HepG2 (cell line): ENCODE data around the gene UCHL3. TPM values are rescaled to one million over a fixed set of nuclear protein-coding genes. Genes with fewer than 3 reads are reported as not detected.

ENCODE experiments used
- ATAC-seq: fragments of 200-7000 bp; cut with Tn5 transposase; 3 replicates; pipeline ENCODE4 v1.9.1; 2020; ENCODE audit warnings: mild to moderate bottlenecking, moderate library complexity
- BruUV-seq: library from RNA; stranded (reverse); fragments of 400-500 nt; replicated peaks from 2 replicates; lab custom pipeline; 2021; lab: Mats Ljungman, UMichigan
- CTCF ChIA-PET: fragments of 300-600 bp; formaldehyde crosslinking; extraction: SDS; loops from one replicate; lab custom pipeline; 2021; ENCODE audit warnings: low total read pairs, inconsistent platforms, low intra/inter-chr PET ratio; lab: Yijun Ruan, JAX
- POLR2A ChIA-PET: fragments of 350-600 bp; sonication (Branson Sonifier 250); formaldehyde crosslinking; loops from one replicate; lab custom pipeline; 2020; ENCODE audit warnings: antibody characterized with exemption, inconsistent platforms; lab: Yijun Ruan, JAX
- DNase-seq: peaks from one replicate; pipeline ENCODE4 v3.0.0-alpha.2; 2015; ENCODE audit warnings: low spot score
- FAIRE-seq: peaks from 3 replicates; lab custom pipeline; 2011; peaks lifted over from hg19 to GRCh38; lab: Jason Lieb, UNC
- H2AFZ ChIP-seq: one replicate; pipeline ENCODE4 v1.6.1; 2011; ENCODE audit warnings: low read length, inconsistent platforms
- H3K27ac ChIP-seq: fragments of 300-600 bp; 3 replicates; pipeline ENCODE4 v1.8.0; 2011; ENCODE audit warnings: mixed run types, mild to moderate bottlenecking, mixed read lengths, low read length, inconsistent platforms; ENCODE audit not compliant: insufficient read depth; ENCODE audit errors: extremely low read length
- H3K27me3 ChIP-seq, 2 experiments: fragments of 200-600 bp in 1 of 2; 2 replicates in 1 of 2; 3 replicates in 1 of 2; pipeline versions ENCODE4 v1.6.0 to v1.8.0; 2011; ENCODE audit warnings: low read length in 2 of 2, mild to moderate bottlenecking in 2 of 2, moderate library complexity in 2 of 2, inconsistent platforms in 1 of 2; ENCODE audit not compliant: insufficient read depth in 2 of 2, control insufficient read depth in 1 of 2
- H3K36me3 ChIP-seq, 2 experiments: fragments of 200-600 bp in 1 of 2; replicated peaks in 1 of 2; 2 replicates in 1 of 2; 3 replicates in 1 of 2; pipeline versions ENCODE4 v1.5.1 to v1.8.0; 2011; ENCODE audit warnings: low read length in 2 of 2, inconsistent platforms in 1 of 2; ENCODE audit not compliant: insufficient read depth in 2 of 2, control insufficient read depth in 1 of 2
- H3K4me1 ChIP-seq: 2 replicates; pipeline ENCODE4 v1.5.1; 2012; ENCODE audit warnings: low read length, inconsistent platforms; ENCODE audit not compliant: insufficient read depth
- H3K4me2 ChIP-seq: 2 replicates; pipeline ENCODE4 v1.6.0; 2011; ENCODE audit warnings: low read depth, low read length, inconsistent platforms
- H3K4me3 ChIP-seq, 3 experiments: fragments of 200-600 bp in 1 of 3; sonication (generic), shearing (Covaris generic) in 1 of 3; replicated peaks in 1 of 3; 2 replicates each; pipeline ENCODE4 v1.5.1; 2011 to 2016; ENCODE audit warnings: low read length in 3 of 3, inconsistent platforms in 2 of 3, low read depth in 2 of 3, mild to moderate bottlenecking in 2 of 3, control low read depth in 1 of 3, mixed read lengths in 1 of 3; ENCODE audit not compliant: insufficient read depth in 1 of 3
- H3K79me2 ChIP-seq: one replicate; pipeline ENCODE4 v1.6.1; 2011; ENCODE audit warnings: low read length, inconsistent platforms; ENCODE audit not compliant: insufficient read depth
- H3K9ac ChIP-seq: 2 replicates; pipeline ENCODE4 v1.6.0; 2011; ENCODE audit warnings: mild to moderate bottlenecking, low read depth, low read length, inconsistent platforms; ENCODE audit not compliant: insufficient read depth
- H3K9me3 ChIP-seq: 2 replicates; pipeline ENCODE4 v1.5.1; 2012; ENCODE audit warnings: mild to moderate bottlenecking, low read length
- H4K20me1 ChIP-seq: 2 replicates; pipeline ENCODE4 v1.6.0; 2011; ENCODE audit warnings: inconsistent platforms, mild to moderate bottlenecking, low read length, moderate library complexity; ENCODE audit not compliant: insufficient read depth
- ATF1 ChIP-seq: IDR thresholded peaks from 2 replicates; pipeline ENCODE4 v1.6.1; 2016; ENCODE audit warnings: mild to moderate bottlenecking, control low read depth
- IRX3 ChIP-seq: sonication (generic); formaldehyde crosslinking; IDR thresholded peaks from 2 replicates; pipeline ENCODE4 v1.8.1; 2023; ENCODE audit warnings: mild to moderate bottlenecking, low read depth, missing genetic modification reagents, borderline replicate concordance
- KAT7 ChIP-seq: IDR thresholded peaks from 2 replicates; pipeline ENCODE4 v1.6.1; 2018; ENCODE audit warnings: borderline replicate concordance, missing compliant biosample characterization
- MAFF ChIP-seq: IDR thresholded peaks from 2 replicates; pipeline ENCODE4 v1.6.1; 2011; ENCODE audit warnings: low read depth, low read length, improper control_type of control experiment
- MBNL3 ChIP-seq: fragments of 250-450 bp; sonication (Bioruptor Pico); conservative IDR thresholded peaks from 2 replicates; pipeline ENCODE4 v1.8.0; 2022; ENCODE audit warnings: mild to moderate bottlenecking, inconsistent platforms
- PHF21A ChIP-seq: sonication (generic); formaldehyde crosslinking; IDR thresholded peaks from 2 replicates; pipeline ENCODE4 v1.5.0; 2020; ENCODE audit warnings: mild to moderate bottlenecking, missing genetic modification reagents
- PITX1 ChIP-seq: sonication (generic); formaldehyde crosslinking; IDR thresholded peaks from 2 replicates; pipeline ENCODE4 v1.5.1; 2020; ENCODE audit warnings: mild to moderate bottlenecking, missing genetic modification reagents
- SYNCRIP ChIP-seq: fragments of 200-400 bp; formaldehyde crosslinking; IDR thresholded peaks from 2 replicates; pipeline ENCODE4 v1.6.1; 2018; ENCODE audit warnings: mild to moderate bottlenecking, low read depth, low read length; ENCODE audit not compliant: insufficient read depth
- TBP ChIP-seq: sonication (generic); formaldehyde crosslinking; IDR thresholded peaks from 2 replicates; pipeline ENCODE4 v1.5.0; 2020; ENCODE audit warnings: missing genetic modification reagents
- ZC3H4 ChIP-seq: sonication (generic); formaldehyde crosslinking; IDR thresholded peaks from 2 replicates; pipeline ENCODE4 v1.4.0; 2020; ENCODE audit warnings: missing genetic modification reagents, borderline replicate concordance
- ZFYVE20 ChIP-seq: sonication (generic); formaldehyde crosslinking; IDR thresholded peaks from 2 replicates; pipeline ENCODE4 v1.8.0; 2023; ENCODE audit warnings: low read depth, mild to moderate bottlenecking, moderate library complexity, missing genetic modification reagents, borderline replicate concordance
- ZNF232 ChIP-seq: sonication (generic); formaldehyde crosslinking; IDR thresholded peaks from 2 replicates; pipeline ENCODE4 v1.4.0; 2020; ENCODE audit warnings: missing genetic modification reagents, borderline replicate concordance
- ZNF343 ChIP-seq: sonication (generic); formaldehyde crosslinking; IDR thresholded peaks from 2 replicates; pipeline ENCODE4 v1.4.0; 2020; ENCODE audit warnings: mild to moderate bottlenecking, missing genetic modification reagents
- ZNF883 ChIP-seq: sonication (generic); formaldehyde crosslinking; IDR thresholded peaks from 2 replicates; pipeline ENCODE4 v1.5.1; 2020; ENCODE audit warnings: mild to moderate bottlenecking, missing genetic modification reagents; ENCODE audit errors: not compliant biosample characterization
- ZSCAN29 ChIP-seq: sonication (generic); formaldehyde crosslinking; conservative IDR thresholded peaks from 2 replicates; pipeline ENCODE4 v1.4.0; 2020; ENCODE audit warnings: mild to moderate bottlenecking, missing genetic modification reagents
- WGBS: methylation state at CpG from one replicate; pipeline ENCODE4 v1.1.6; 2017; ENCODE audit warnings: low lambda C conversion rate; 5-methylcytosine and 5-hydroxymethylcytosine counted together
- in situ Hi-C: cut with HindIII; loops from 2 replicates; pipeline ENCODE4 v1.10.0; 2017; ENCODE audit warnings: low pct_unique_long_range_greater_than_20kb; ENCODE audit not compliant: extremely low pct_ligation_motif_present
- intact Hi-C: fragments of 100-400 bp; cut with micrococcal nuclease; formaldehyde crosslinking; loops from one replicate; pipeline ENCODE4 v1.10.0; 2022; ENCODE audit not compliant: unreplicated experiment
- polyA plus RNA-seq, 8 experiments: library from polyadenylated mRNA; depleted of rRNA in 3 of 8; stranded (reverse) in 7 of 8; unstranded in 1 of 8; fragments of >200 nt; fragmentation: Illumina TruSeq in 4 of 8; extraction: Trizol in 4 of 8; gene quantifications; 2 replicates each; pipeline versions ENCODE4 v1.2.1 to v1.2.3, GENCODE V29; 2011 to 2016; ENCODE audit warnings: low read depth in 4 of 8, missing spikeins in 1 of 8, mixed read lengths in 1 of 8; ENCODE audit not compliant: insufficient read depth in 1 of 8
- total RNA-seq, 5 experiments: library from RNA; depleted of rRNA; stranded (reverse); fragments of >200 nt; fragmentation: Illumina TruSeq; extraction: Trizol; gene quantifications; 2 replicates each; pipeline ENCODE4 v1.2.3, GENCODE V29; 2016; ENCODE audit warnings: low read depth in 1 of 5
- TF ChIP-seq, protein P1 (sequence below): sonication (generic); formaldehyde crosslinking; IDR thresholded peaks from 2 replicates; pipeline ENCODE4 v1.5.0; 2020; ENCODE audit warnings: missing genetic modification reagents
- TF ChIP-seq, protein P2 (sequence below): sonication (generic); formaldehyde crosslinking; IDR thresholded peaks from 2 replicates; pipeline ENCODE4 v1.4.0; 2020; ENCODE audit warnings: low read depth, mild to moderate bottlenecking, missing genetic modification reagents
- TF ChIP-seq, protein P3 (sequence below): sonication (generic); formaldehyde crosslinking; IDR thresholded peaks from 2 replicates; pipeline ENCODE4 v1.5.1; 2020; ENCODE audit warnings: mild to moderate bottlenecking, moderate library complexity, missing genetic modification reagents
- TF ChIP-seq, protein P4 (sequence below), 2 experiments: fragments of 450-650 bp in 1 of 2; sonication (generic) in 1 of 2; formaldehyde crosslinking; IDR thresholded peaks; 2 replicates each; pipeline versions ENCODE4 v1.5.0 to v1.8.0; 2020 to 2022; ENCODE audit warnings: mild to moderate bottlenecking in 1 of 2, missing genetic modification reagents in 1 of 2

The UCHL3 gene
- total and polyA plus RNA-seq, 2 of the 13 experiments (the other 11 are each of a cell fraction or from before 2014, with no cell fraction given) = 36.2 to 93.3 TPM

DNA sequence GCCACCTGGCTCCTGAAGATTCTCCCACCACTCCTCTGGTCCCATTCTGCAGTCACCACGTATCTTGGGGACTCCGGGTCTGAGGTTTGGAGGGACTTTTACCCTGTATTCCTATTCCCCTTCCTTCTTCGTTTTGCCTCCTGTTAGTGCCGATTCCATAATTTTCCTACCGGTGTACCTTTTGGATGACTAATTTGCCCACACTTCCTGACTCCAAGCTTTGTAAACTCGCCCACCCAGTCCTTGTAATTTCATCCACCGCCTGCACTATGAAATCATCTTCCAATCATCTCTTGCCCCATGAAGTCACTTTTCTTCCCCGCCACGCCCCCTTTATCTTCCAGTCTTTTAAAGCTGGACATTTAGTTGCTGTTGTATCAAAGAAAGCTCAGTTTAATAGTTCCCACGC lies 572 bp downstream of the UCHL3 start:
- H3K36me3 ChIP-seq = peaks cover 1 to 17% of the 10 kb centered on the region in 2 experiments; a peak in 2 of 5 replicates
- POLR2A ChIA-PET = interaction anchor here (0.8 to 1.8 kb wide), 4 partner anchors 12 to 186 kb away, joined by 3 to 14 read pairs (median 4); partner anchors contain the start of genes COMMD6 and TBC1D4
- ATAC-seq (peak; percentile 44), DNase-seq (peak; percentile 52), FAIRE-seq (no peak)
- TSS peak; percentile 59 for BruUV-seq
- peak overlapping the region; percentile 88 for H3K27ac ChIP-seq
- peak overlapping the region; percentile 79 for H2AFZ ChIP-seq
- H4K20me1 ChIP-seq = no peaks in the 10 kb centered on the region
- H3K4me1 ChIP-seq = peaks cover 39% of the 10 kb centered on the region
- in situ Hi-C loops (no loop called here), intact Hi-C loops (no loop called here)
- peak overlapping the region; percentile 91 for H3K4me2 ChIP-seq
- H3K9ac ChIP-seq = peak overlapping the region; percentile 83
- H3K27me3 ChIP-seq = no peaks in the 10 kb centered on the region; a peak in 1 of 5 replicates
- peaks cover 26% of the 10 kb centered on the region for H3K79me2 ChIP-seq
- WGBS = 1% methylated on average over 10 of the region's 10 CpGs
- no peaks in the 10 kb centered on the region for H3K9me3 ChIP-seq
- peak overlapping the region; percentile 77 to 99 (median 94) for H3K4me3 ChIP-seq
- CTCF ChIA-PET = interaction anchor here (1.7 to 2.2 kb wide), 3 partner anchors 64 to 178 kb away, joined by 9 to 22 read pairs (median 14); partner anchors contain the start of gene TBC1D4
- TF ChIP-seq, protein P1, sequence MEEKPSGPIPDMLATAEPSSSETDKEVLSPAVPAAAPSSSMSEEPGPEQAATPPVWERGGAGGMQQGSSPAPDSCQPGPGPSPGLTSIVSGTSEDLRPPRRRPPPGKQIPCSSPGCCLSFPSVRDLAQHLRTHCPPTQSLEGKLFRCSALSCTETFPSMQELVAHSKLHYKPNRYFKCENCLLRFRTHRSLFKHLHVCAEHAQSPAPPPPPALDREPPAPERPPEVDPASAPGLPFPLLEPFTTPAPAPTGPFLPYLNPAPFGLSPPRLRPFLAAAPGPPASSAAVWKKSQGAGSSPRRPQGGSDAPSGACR = no peak
- TF ChIP-seq, protein P2, sequence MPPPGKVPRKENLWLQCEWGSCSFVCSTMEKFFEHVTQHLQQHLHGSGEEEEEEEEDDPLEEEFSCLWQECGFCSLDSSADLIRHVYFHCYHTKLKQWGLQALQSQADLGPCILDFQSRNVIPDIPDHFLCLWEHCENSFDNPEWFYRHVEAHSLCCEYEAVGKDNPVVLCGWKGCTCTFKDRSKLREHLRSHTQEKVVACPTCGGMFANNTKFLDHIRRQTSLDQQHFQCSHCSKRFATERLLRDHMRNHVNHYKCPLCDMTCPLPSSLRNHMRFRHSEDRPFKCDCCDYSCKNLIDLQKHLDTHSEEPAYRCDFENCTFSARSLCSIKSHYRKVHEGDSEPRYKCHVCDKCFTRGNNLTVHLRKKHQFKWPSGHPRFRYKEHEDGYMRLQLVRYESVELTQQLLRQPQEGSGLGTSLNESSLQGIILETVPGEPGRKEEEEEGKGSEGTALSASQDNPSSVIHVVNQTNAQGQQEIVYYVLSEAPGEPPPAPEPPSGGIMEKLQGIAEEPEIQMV = 0 out of 2 replicates have a peak, but pooled peaks have one; percentile 21
- TF ChIP-seq ZNF232 (CRISPR knock-in tag) (no peak), MBNL3 (CRISPR knock-in tag) (no peak), ZFYVE20 (CRISPR knock-in tag) (no peak), PHF21A (CRISPR knock-in tag) (no peak), ZNF343 (CRISPR knock-in tag) (0 out of 2 replicates have a peak, but pooled peaks have one; percentile 52), TBP (no peak), ZC3H4 (CRISPR knock-in tag) (no peak), ZNF883 (CRISPR knock-in tag) (no peak), PITX1 (CRISPR knock-in tag) (no peak), SYNCRIP (no peak), IRX3 (CRISPR knock-in tag) (no peak), MAFF (no peak), KAT7 (CRISPR knock-in tag) (0 out of 2 replicates have a peak, but pooled peaks have one; percentile 14), ATF1 (0 out of 2 replicates have a peak, but pooled peaks have one; percentile 36), ZSCAN29 (CRISPR knock-in tag) (no peak)
- TF ChIP-seq, protein P3, sequence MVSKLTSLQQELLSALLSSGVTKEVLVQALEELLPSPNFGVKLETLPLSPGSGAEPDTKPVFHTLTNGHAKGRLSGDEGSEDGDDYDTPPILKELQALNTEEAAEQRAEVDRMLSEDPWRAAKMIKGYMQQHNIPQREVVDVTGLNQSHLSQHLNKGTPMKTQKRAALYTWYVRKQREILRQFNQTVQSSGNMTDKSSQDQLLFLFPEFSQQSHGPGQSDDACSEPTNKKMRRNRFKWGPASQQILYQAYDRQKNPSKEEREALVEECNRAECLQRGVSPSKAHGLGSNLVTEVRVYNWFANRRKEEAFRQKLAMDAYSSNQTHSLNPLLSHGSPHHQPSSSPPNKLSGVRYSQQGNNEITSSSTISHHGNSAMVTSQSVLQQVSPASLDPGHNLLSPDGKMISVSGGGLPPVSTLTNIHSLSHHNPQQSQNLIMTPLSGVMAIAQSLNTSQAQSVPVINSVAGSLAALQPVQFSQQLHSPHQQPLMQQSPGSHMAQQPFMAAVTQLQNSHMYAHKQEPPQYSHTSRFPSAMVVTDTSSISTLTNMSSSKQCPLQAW (CRISPR knock-in tag) = no peak
- TF ChIP-seq, protein P4, sequence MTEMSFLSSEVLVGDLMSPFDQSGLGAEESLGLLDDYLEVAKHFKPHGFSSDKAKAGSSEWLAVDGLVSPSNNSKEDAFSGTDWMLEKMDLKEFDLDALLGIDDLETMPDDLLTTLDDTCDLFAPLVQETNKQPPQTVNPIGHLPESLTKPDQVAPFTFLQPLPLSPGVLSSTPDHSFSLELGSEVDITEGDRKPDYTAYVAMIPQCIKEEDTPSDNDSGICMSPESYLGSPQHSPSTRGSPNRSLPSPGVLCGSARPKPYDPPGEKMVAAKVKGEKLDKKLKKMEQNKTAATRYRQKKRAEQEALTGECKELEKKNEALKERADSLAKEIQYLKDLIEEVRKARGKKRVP (CRISPR knock-in tag; IDR thresholded peaks at IDR 0.05) = no peak
